GM21381 (cell line): ENCODE measurements around the gene ACTG1.

Source experiments
- ATAC-seq: cut with Tn5 transposase; IDR thresholded peaks from one replicate; pipeline ENCODE4 v1.9.1; 2021; ENCODE audit warnings: mild to moderate bottlenecking, moderate library complexity; ENCODE audit not compliant: unreplicated experiment

ACTG1 gene

GRCh38 chr17:81468111-81468769 lies 44.4 kb downstream of the ACTG1 start:
- no peak for ATAC-seq

GRCh38 chr17:81466564-81467472 lies 45.8 kb downstream of the ACTG1 start:
- no peak for ATAC-seq

- no peak for ATAC-seq
Observed at GRCh38 chr17:81465910-81466309, 46.7 kb downstream of the ACTG1 start.

GRCh38 chr17:81464586-81464985 lies 48.0 kb downstream of the ACTG1 start:
- no peak for ATAC-seq

- no peak for ATAC-seq
Observed at GRCh38 chr17:81463506-81463905, 49.1 kb downstream of the ACTG1 start.

- ATAC-seq, result no peak
Observed at GRCh38 chr17:81462506-81463125, 50.0 kb downstream of the ACTG1 start.

GRCh38 chr17:81461607-81462500 lies 50.7 kb downstream of the ACTG1 start:
- ATAC-seq, result no peak

- ATAC-seq, result no peak
Observed at GRCh38 chr17:81460856-81461460, 51.6 kb downstream of the ACTG1 start.
